Cardiac septum (tissue), 1 donor: ENCODE results near the gene PPM1G. TPM values are rescaled to one million over a fixed set of nuclear protein-coding genes. Genes with fewer than 3 reads are reported as not detected.
"Not testable (repeated sequence)": the region's sequence is repeated elsewhere in the genome, so short reads cannot be mapped to it uniquely, and the experiment has no call there.

ENCODE experiments used
- DNase-seq: peaks from one replicate; pipeline ENCODE4 v3.0.0-alpha.2; 2020; ENCODE audit warnings: low spot score
- intact Hi-C: fragments of 100-400 bp; cut with DNase I; formaldehyde crosslinking; loops from one replicate; pipeline ENCODE4 v1.14.0; 2022
- total RNA-seq: library from RNA; stranded (reverse); fragmentation: NEBNext Ultra II Directional; extraction: Animal tissue kit (Norgen Biotek cat#: 25700); gene quantifications from one replicate; pipeline ENCODE4 v1.2.1, GENCODE V29; 2021
- donor health status: DM: no; HTN: no; CAD: no.

PPM1G gene
- total RNA-seq, 1 donor from 2014 or later: 32.0 TPM

DNA sequence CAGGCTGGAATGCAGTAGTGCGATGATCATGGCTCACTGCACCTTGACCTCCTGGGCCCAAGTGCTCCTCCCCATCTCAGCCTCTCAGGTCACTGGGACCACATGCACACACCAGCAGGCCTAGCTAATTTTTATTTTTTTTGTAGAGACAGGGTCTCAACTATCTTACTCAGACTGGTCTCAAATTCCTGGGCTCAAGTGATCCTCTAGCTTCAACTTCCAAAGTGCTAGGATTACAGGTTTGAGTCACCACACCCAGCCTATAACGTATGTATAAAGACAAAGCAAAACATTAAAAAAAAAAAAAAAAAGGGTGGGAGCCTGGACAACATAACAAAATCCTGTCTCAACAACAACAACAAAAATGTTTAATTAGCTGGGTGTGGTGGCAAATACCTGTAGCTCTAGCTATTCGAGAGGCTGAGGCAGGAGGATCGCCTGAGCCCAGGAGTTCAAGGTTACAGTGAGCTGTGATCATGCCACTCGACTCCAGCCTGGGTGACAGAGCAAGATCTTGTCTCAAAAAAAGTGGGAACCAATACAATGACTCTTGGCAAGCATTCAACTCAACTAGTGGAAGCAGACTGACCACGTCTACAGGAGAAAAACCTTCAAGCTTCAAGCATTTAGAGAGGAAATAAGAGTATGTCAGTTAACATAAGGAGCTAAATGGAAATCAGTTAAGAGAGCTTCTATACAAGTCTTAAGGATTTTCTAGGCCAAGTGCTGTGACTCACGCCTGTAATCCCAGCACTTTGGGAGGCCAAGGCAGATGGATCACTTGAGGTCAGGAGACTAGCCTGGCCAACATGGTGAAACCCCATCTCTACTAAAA lies 55.4 kb downstream of the PPM1G start:
- no peak for DNase-seq
- intact Hi-C loops: no loop called here

DNA sequence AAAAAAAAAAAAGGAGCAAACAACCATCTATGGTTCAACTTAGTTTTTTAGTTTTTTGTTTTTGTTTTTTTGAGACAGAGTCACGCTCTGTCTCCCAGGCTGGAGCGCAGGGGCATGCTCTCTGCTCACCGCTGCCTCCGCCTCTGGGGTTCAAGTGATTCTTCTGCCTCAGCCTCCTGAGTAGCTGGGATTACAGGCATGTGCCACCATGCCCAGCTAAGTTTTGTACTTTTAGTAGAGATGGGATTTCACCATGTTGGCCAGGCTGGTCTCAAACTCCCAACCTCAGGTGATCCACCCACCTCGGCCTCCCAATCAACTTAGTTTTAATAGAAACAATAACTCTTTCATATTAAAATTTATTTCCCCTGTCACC lies 56.0 kb downstream of the PPM1G start:
- intact Hi-C loops, DNase-seq: not testable (repeated sequence)

DNA sequence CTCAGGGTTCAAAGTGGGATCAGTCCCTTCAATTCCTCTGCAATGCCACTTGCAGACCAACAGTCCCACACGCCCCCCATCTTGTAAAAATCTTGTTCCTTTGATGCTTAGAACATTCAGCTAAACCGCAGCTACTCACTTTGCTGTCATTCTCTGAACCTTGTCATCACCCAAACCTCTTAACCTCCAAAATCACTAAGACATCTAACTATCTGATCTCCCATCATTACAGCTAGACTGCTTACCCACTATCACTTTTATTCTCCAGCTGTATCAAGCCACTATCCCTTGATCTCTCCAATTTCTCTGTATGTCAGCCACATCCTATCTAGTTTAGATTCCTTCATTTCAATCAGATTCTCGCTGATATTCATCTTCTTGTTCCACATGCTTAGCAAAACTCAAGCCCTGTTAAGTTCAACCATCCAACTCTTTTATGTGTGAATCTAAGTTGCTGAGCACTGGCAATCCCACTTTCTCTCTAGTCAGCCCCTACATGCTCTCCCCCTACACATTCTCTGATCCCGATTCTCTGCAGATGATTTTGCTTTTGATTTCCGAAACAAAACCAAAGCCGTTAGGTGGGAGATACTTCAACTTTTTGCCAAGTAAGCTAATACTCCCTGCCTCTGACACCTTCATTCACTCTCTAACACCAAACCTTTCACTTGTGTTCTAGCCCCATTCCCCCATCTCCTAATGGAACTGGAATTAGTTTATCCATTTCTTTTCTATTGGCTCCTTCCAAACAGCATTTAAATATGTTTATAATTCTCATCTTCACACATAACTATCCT lies 57.4 kb downstream of the PPM1G start:
- no peak for DNase-seq
- intact Hi-C loops: no loop called here

DNA sequence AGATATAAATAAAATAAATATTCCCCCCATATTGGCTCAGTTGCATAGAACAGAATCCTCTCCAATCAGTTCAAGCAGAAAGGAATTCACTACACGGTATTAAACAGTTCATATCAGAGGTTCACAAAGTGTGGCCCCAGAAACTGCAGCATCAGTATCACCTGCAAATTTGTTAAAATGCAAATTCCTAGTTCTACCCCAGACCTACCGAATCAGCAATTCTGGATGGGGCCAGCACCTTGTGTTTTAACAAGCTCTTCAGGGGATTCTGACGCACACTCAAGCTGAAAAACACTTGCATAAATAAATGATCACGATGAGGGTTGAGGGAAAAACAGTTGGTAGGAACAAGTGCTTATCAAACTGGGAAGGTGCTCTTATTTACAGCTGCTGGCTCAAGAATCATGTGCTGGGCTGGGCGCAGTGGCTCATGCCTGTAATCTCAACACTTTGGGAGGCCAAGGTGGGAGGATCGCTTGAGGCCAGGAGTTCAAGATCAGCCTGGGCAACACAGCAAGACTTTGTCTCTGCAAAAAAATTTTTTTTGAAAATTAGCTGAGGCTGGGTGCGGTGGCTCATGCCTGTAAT lies 59.2 kb downstream of the PPM1G start:
- DNase-seq: no peak
- intact Hi-C loops: no loop called here

DNA sequence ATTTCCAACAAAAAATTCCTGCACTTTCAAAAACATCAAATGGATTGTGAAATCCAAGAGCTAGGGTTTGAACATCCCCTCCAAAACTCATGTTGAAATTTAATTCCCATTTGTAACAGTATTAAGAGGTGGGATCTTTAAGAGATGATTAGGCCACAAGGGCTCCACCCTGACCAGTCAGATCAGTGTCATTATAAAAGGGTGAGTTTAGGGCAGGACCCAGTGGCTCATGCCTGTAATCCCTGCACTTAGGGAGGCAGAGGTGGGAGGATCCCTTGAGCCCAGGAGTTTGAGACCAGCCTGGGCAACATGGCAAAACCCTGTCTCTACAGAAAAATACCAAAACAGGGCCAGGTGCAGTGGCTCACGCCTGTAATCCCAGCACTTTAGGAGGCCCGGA lies 61.8 kb downstream of the PPM1G start:
- intact Hi-C loops: no loop called here
- DNase-seq: no peak

DNA sequence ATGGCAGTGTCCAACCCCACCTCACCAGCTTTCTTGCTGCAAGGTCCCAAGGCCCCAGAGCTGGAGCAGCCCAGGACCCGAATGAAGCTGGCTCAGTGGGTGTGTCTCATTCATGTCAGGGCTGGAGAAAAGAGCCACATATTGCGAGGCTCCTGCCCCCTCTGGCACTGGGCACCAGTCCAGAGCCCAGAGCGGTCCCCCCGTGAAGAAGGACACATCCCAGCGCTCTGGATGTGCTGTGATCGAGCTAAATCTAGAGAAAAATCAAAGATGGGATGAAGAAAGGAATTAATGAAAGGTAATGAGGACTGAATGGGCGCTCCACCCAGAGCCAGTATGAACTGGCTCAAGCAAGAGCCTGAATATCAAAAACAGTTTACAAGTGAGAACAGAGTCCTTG lies 73.2 kb downstream of the PPM1G start:
- intact Hi-C loops: no loop called here
- DNase-seq: no peak

DNA sequence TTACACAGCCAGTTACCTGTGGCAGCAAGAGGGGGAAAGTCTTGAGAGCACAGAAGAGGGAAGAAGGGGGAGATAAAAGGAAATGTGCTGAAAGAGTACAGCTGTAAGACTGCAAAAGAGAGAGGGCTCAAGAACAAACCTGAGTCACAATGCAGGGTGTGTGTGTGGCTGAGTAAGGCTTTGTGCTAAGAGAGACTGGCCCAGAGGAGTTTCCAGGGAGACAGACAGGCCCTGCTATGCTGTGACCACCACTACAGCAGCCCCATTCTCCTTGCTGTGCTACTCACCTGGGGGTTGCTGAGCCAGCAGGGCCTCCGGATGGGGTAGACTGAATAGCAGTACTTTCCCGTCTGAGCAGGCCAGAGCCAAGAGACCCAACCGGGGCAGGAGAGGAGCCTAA lies 74.1 kb downstream of the PPM1G start:
- intact Hi-C loops: no loop called here
- DNase-seq: no peak

Other genes with a start within 250 kb of the PPM1G start
- gene ATRAID, start 197.6 kb downstream of the PPM1G start, total RNA-seq: 131 TPM
- 11.4 TPM for gene SLC5A6, start 197.3 kb downstream of the PPM1G start, total RNA-seq
- 11.0 TPM for gene CAD, start 192.2 kb downstream of the PPM1G start, total RNA-seq
- 10.2 TPM for gene SLC30A3, start 146.5 kb downstream of the PPM1G start, total RNA-seq
- 1.6 TPM for gene DNAJC5G, start 134.2 kb downstream of the PPM1G start, total RNA-seq
- 218 TPM for gene TRIM54, start 127.2 kb downstream of the PPM1G start, total RNA-seq
- 2.1 TPM for gene UCN, start 101.1 kb downstream of the PPM1G start, total RNA-seq
- gene MPV17, start 86.5 kb downstream of the PPM1G start, total RNA-seq: 69.3 TPM
- 23.9 TPM for gene GTF3C2, start 52.8 kb downstream of the PPM1G start, total RNA-seq
- 34.9 TPM for gene EIF2B4, start 39.3 kb downstream of the PPM1G start, total RNA-seq
- 80.3 TPM for gene SNX17, start 39.0 kb downstream of the PPM1G start, total RNA-seq
- 10.6 TPM for gene ZNF513, start 28.9 kb downstream of the PPM1G start, total RNA-seq
- gene NRBP1, start 19.0 kb upstream of the PPM1G start, total RNA-seq: 64.6 TPM
- gene KRTCAP3, start 32.8 kb upstream of the PPM1G start, total RNA-seq: not detected
- 18.7 TPM for gene IFT172, start 80.2 kb upstream of the PPM1G start, total RNA-seq
- 3.0 TPM for gene FNDC4, start 85.6 kb upstream of the PPM1G start, total RNA-seq
- gene GCKR, start 87.2 kb upstream of the PPM1G start, total RNA-seq: not detected
- gene ZNF512, start 173.5 kb upstream of the PPM1G start, total RNA-seq: 20.7 TPM
- 3.5 TPM for gene CCDC121, start 219.4 kb upstream of the PPM1G start, total RNA-seq
- 17.8 TPM for gene GPN1, start 219.5 kb upstream of the PPM1G start, total RNA-seq